Mesenchymal stem cell (in vitro differentiated cells and primary cell): Measurements from ENCODE around the gene KLK11.
A peak's percentile ranks its signal among the peaks of the same experiment; 100 is the strongest.

Experiments
- DNase-seq: peaks from one replicate; pipeline ENCODE4 v3.0.0-alpha.2; 2013
- H2AFZ ChIP-seq: one replicate; pipeline ENCODE4 v1.6.1; 2013; ENCODE audit warnings: low read depth, mild to moderate bottlenecking, control low read depth, inconsistent platforms, low read length, moderate library complexity
- H2AK5ac ChIP-seq: 2 replicates; pipeline ENCODE4 v1.6.1; 2013; ENCODE audit warnings: low read length, moderate library complexity, mild to moderate bottlenecking, inconsistent platforms; ENCODE audit not compliant: severe bottlenecking
- H2BK120ac ChIP-seq: one replicate; pipeline ENCODE4 v1.6.1; 2013; ENCODE audit warnings: low read depth, mild to moderate bottlenecking, inconsistent platforms, low read length, moderate library complexity
- H2BK12ac ChIP-seq, 2 experiments: one replicate each; pipeline ENCODE4 v1.6.1; 2013; ENCODE audit warnings: inconsistent platforms in 2 of 2, low read length in 2 of 2, mild to moderate bottlenecking in 2 of 2, moderate library complexity in 2 of 2, control low read depth in 1 of 2
- H2BK15ac ChIP-seq: one replicate; pipeline ENCODE4 v1.6.1; 2013; ENCODE audit warnings: mild to moderate bottlenecking, low read depth, inconsistent platforms; ENCODE audit not compliant: poor library complexity, severe bottlenecking
- H2BK5ac ChIP-seq: 2 replicates; pipeline ENCODE4 v1.6.1; 2013; ENCODE audit warnings: low read depth, mild to moderate bottlenecking, low read length, control low read depth, inconsistent platforms; ENCODE audit not compliant: poor library complexity, severe bottlenecking
- H3K14ac ChIP-seq, 2 experiments: one replicate each; pipeline ENCODE4 v1.6.1; 2013; ENCODE audit warnings: inconsistent platforms in 2 of 2, low read length in 2 of 2, control low read depth in 1 of 2, mild to moderate bottlenecking in 1 of 2, moderate library complexity in 1 of 2
- H3K18ac ChIP-seq, 2 experiments: one replicate each; pipeline ENCODE4 v1.6.1; 2013; ENCODE audit warnings: inconsistent platforms in 2 of 2, low read length in 2 of 2, control low read depth in 1 of 2, low read depth in 1 of 2, mild to moderate bottlenecking in 1 of 2
- H3K23ac ChIP-seq, 2 experiments: one replicate each; pipeline ENCODE4 v1.6.1; 2013; ENCODE audit warnings: inconsistent platforms in 2 of 2, low read length in 2 of 2, mild to moderate bottlenecking in 2 of 2, moderate library complexity in 2 of 2, control low read depth in 1 of 2
- H3K27ac ChIP-seq: 2 replicates; pipeline ENCODE4 v1.5.1; 2013; ENCODE audit warnings: mild to moderate bottlenecking, moderate library complexity, low read length, control low read depth, inconsistent platforms; ENCODE audit not compliant: poor library complexity, severe bottlenecking
- H3K27me3 ChIP-seq, 2 experiments: 2 replicates each; pipeline versions ENCODE4 v1.6.1 to v1.7.0; 2013; ENCODE audit warnings: low read length in 2 of 2, mild to moderate bottlenecking in 2 of 2, moderate library complexity in 2 of 2, control low read depth in 1 of 2, inconsistent platforms in 1 of 2; ENCODE audit not compliant: control insufficient read depth in 1 of 2, insufficient read depth in 1 of 2
- H3K36me3 ChIP-seq, 2 experiments: 2 replicates each; pipeline versions ENCODE4 v1.6.1 to v1.7.0; 2013; ENCODE audit warnings: low read length in 2 of 2, control low read depth in 1 of 2, inconsistent platforms in 1 of 2, low read depth in 1 of 2, mild to moderate bottlenecking in 1 of 2; ENCODE audit not compliant: insufficient read depth in 2 of 2, control insufficient read depth in 1 of 2
- H3K4ac ChIP-seq, 2 experiments: one replicate each; pipeline ENCODE4 v1.6.1; 2013; ENCODE audit warnings: inconsistent platforms in 2 of 2, low read length in 2 of 2, mild to moderate bottlenecking in 2 of 2, moderate library complexity in 2 of 2, control low read depth in 1 of 2, low read depth in 1 of 2
- H3K4me1 ChIP-seq: 2 replicates; pipeline ENCODE4 v1.6.1; 2013; ENCODE audit warnings: low read depth, low read length, control low read depth; ENCODE audit not compliant: control insufficient read depth, insufficient read depth
- H3K4me2 ChIP-seq: 2 replicates; pipeline ENCODE4 v1.6.1; 2013; ENCODE audit warnings: low read length, mild to moderate bottlenecking, inconsistent platforms; ENCODE audit not compliant: poor library complexity, severe bottlenecking
- H3K4me3 ChIP-seq, 2 experiments: 2 replicates each; pipeline versions ENCODE4 v1.5.1 to v1.7.0; 2013; ENCODE audit warnings: low read length in 2 of 2, mild to moderate bottlenecking in 2 of 2, control low read depth in 1 of 2, low read depth in 1 of 2; ENCODE audit not compliant: insufficient read depth in 1 of 2
- H3K79me1 ChIP-seq: replicated peaks from 2 replicates; pipeline ENCODE4 v1.6.1; 2013; ENCODE audit warnings: mild to moderate bottlenecking, control low read depth, low read length, inconsistent platforms; ENCODE audit not compliant: poor library complexity, severe bottlenecking
- H3K9ac ChIP-seq: 2 replicates; pipeline ENCODE4 v1.7.0; 2013; ENCODE audit warnings: mild to moderate bottlenecking, low read length, moderate library complexity
- H3K9me3 ChIP-seq: 2 replicates; pipeline ENCODE4 v1.7.0; 2013; ENCODE audit warnings: mild to moderate bottlenecking, low read length; ENCODE audit not compliant: control insufficient read depth
- H4K8ac ChIP-seq: one replicate; pipeline ENCODE4 v1.6.1; 2013; ENCODE audit warnings: inconsistent platforms, mild to moderate bottlenecking, low read length, moderate library complexity
- H4K91ac ChIP-seq: one replicate; pipeline ENCODE4 v1.6.1; 2013; ENCODE audit warnings: mild to moderate bottlenecking, low read length, inconsistent platforms
- WGBS: methylation state at CpG from one replicate; pipeline ENCODE4 v1.1.7; 2013; ENCODE audit warnings: mixed read lengths; 5-methylcytosine and 5-hydroxymethylcytosine counted together

The KLK11 gene

DNA sequence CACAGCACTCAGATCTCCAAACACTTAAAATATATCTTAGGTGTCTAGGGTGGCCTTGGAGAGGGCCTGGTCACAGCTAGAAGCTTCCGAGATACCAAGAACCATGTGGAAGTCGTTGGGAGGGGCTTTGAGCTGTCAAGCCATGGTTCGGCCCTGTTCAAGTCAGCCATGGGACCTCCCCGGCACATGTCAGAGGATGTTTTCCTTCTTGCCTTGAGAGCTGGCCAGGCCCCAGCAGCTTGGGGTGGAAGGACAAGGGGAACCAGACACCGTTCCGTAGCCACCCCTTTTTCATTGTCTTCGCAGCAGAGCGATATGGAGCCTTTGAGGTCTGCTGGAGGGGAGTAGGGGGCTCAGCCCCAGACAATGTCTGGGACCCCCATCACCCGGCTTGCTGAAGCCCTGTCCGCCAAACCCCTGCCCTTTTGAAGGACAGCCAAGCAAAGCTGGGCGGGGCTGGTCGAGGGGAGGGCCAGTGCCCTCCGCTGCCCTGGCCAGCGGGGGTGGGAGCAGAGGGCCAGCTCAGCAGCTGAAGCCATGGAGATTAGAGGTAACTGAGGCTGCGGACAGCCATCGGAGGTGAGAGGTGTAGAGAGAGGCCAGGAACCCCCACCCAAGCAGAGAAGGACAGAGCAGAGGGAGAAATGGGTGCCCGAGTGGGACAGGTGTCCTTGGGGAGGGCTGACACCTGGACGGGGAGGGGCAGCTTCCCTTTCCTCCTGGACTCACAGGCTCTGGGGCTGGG, 435 bp downstream of the KLK11 start:
- Histone ChIP-seq H3K9ac (no peak overlapping the region), H2BK12ac (no peak overlapping the region), H3K79me1 (no peaks in the 10 kb centered on the region), H4K91ac (no peak overlapping the region), H2BK15ac (no peak overlapping the region), H3K36me3 (no peaks in the 10 kb centered on the region), H2AK5ac (no peak overlapping the region), H3K27ac (no peak overlapping the region), H3K4me2 (no peak overlapping the region), H3K9me3 (no peaks in the 10 kb centered on the region), H3K4me1 (no peaks in the 10 kb centered on the region), H3K4me3 (no peak overlapping the region), H4K8ac (no peak overlapping the region), H2BK120ac (no peak overlapping the region), H3K23ac (no peak overlapping the region), H2BK5ac (no peak overlapping the region), H3K18ac (no peak overlapping the region), H3K14ac (no peak overlapping the region), H3K27me3 (peaks cover 0 to 57% of the 10 kb centered on the region in 2 experiments), H3K4ac (no peak overlapping the region), H2AFZ (no peak overlapping the region)
- DNase-seq = no peak
- WGBS = 82% methylated on average over 18 of the region's 18 CpGs

DNA sequence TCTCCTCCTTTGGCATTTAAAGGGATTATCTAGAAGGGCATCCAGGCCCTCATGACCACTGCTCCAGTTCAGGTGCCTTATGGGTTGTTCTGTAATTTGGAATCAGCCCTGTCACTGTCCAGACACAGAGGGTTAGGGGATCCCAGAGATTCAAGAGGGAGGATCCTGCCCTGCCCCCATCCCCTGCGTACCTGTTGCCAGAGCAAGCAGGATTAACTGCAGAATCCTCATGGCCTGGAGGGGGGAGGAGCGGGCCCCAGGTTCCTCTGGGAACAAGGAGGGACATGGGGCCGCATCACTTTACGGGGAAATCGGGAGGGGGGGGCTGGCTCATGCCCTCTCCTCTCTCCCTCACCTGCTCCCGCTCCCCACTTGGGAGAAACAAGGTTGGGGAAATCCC, 1.0 kb downstream of the KLK11 start:
- Histone ChIP-seq H3K18ac (no peak overlapping the region), H4K8ac (no peak overlapping the region), H2AFZ (no peak overlapping the region), H2AK5ac (no peak overlapping the region), H3K4ac (no peak overlapping the region), H3K4me3 (no peak overlapping the region), H3K36me3 (no peaks in the 10 kb centered on the region), H3K79me1 (no peaks in the 10 kb centered on the region), H2BK12ac (no peak overlapping the region), H3K14ac (no peak overlapping the region), H4K91ac (no peak overlapping the region), H2BK15ac (no peak overlapping the region), H3K27me3 (peaks cover 1 to 58% of the 10 kb centered on the region in 2 experiments), H3K27ac (no peak overlapping the region), H3K9me3 (no peaks in the 10 kb centered on the region), H2BK5ac (no peak overlapping the region), H3K23ac (no peak overlapping the region), H2BK120ac (no peak overlapping the region), H3K4me2 (no peak overlapping the region), H3K9ac (no peak overlapping the region), H3K4me1 (no peaks in the 10 kb centered on the region)
- no peak for DNase-seq
- 48% methylated on average over 3 of the region's 6 CpGs for WGBS

DNA sequence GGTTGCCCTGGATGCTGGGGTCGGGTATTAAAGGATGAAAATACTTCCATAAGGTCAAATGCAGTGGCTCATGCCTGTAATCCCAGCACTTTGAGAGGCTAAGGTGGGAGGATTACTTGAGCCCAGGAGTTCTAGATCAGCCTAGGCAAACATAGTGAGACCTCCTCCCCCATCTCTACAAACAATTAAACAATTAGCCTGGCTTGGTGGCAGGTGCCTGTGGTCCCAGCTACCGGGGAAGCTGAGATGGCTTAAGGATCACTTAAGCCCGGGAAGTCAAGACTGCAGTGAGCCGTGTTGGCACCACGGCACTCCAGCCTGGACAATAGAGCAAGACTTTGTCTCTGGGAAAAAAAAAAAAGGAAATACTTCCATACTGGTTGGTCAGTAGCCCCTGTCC, 1.5 kb downstream of the KLK11 start:
- peaks cover 6 to 62% of the 10 kb centered on the region in 2 experiments for H3K27me3 ChIP-seq
- no peak overlapping the region for H2AFZ ChIP-seq
- 70% methylated on average over 5 of the region's 5 CpGs for WGBS
- no peak overlapping the region for H2BK5ac ChIP-seq
- H3K4ac ChIP-seq = no peak overlapping the region
- DNase-seq = no peak
- no peak overlapping the region for H2BK12ac ChIP-seq
- no peak overlapping the region for H3K18ac ChIP-seq
- H4K91ac ChIP-seq = no peak overlapping the region
- no peak overlapping the region for H2AK5ac ChIP-seq
- H2BK120ac ChIP-seq = no peak overlapping the region
- no peaks in the 10 kb centered on the region for H3K4me1 ChIP-seq
- H3K36me3 ChIP-seq = no peaks in the 10 kb centered on the region
- no peak overlapping the region for H4K8ac ChIP-seq
- no peak overlapping the region for H3K9ac ChIP-seq
- H3K4me2 ChIP-seq = no peak overlapping the region
- H3K14ac ChIP-seq = no peak overlapping the region
- H3K4me3 ChIP-seq = no peak overlapping the region
- no peaks in the 10 kb centered on the region for H3K9me3 ChIP-seq
- no peaks in the 10 kb centered on the region for H3K79me1 ChIP-seq
- no peak overlapping the region for H3K27ac ChIP-seq
- H2BK15ac ChIP-seq = no peak overlapping the region
- H3K23ac ChIP-seq = no peak overlapping the region

DNA sequence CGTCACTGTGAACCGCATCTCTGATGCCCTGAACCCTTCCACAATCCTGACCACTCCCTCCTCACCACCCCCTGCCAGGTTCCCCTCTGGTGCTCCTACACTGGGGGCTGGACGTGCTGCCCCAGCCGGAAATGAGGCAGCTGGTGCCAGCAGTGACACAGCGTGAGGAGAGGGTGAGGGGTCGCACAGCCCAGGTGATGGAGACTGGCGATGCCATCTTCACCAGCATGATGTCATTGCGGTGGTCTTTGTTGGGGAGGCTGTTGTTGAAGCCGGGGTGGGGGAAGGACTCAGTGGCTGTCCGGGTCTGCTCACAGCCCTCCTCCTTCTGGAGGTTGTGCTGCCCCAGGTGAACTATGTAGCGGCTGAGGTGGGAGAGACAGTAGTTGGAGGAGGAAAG, 2.5 kb downstream of the KLK11 start:
- Histone ChIP-seq H3K27ac (no peak overlapping the region), H3K9ac (no peak overlapping the region), H2BK5ac (no peak overlapping the region), H3K36me3 (no peaks in the 10 kb centered on the region), H3K79me1 (no peaks in the 10 kb centered on the region), H2BK15ac (peak overlapping the region; percentile 23), H2AK5ac (no peak overlapping the region), H3K9me3 (no peaks in the 10 kb centered on the region), H2AFZ (no peak overlapping the region), H3K4ac (no peak overlapping the region), H2BK120ac (no peak overlapping the region), H3K27me3 (peaks cover 16 to 68% of the 10 kb centered on the region in 2 experiments), H4K91ac (no peak overlapping the region), H3K14ac (no peak overlapping the region), H2BK12ac (no peak overlapping the region), H3K4me2 (no peak overlapping the region), H3K18ac (no peak overlapping the region), H3K4me1 (peaks cover 3% of the 10 kb centered on the region), H3K23ac (no peak overlapping the region), H4K8ac (no peak overlapping the region), H3K4me3 (peak overlapping the region in 1 of 2 experiments; percentile 26)
- WGBS = 79% methylated on average over 10 of the region's 11 CpGs
- no peak for DNase-seq
